Measurements from ENCODE around the gene CIDEB.
"Not testable (repeated sequence)": the region's sequence is repeated elsewhere in the genome, so short reads cannot be mapped to it uniquely, and the experiment has no call there.

Gene CIDEB

GRCh38 chr14:24332268-24332993 lies 24.7 kb upstream of the CIDEB start:
- DNase-seq (ENCODE audit: low read depth) = peak; percentile 65

GRCh38 chr14:24331731-24332267 lies 24.0 kb upstream of the CIDEB start:
- DNase-seq (ENCODE audit: low read depth) = no peak

- DNase-seq (ENCODE audit: low read depth) = no peak
These were observed 23.3 kb upstream of the CIDEB start for GRCh38 chr14:24330973-24331674.

GRCh38 chr14:24329736-24330135 lies 22.0 kb upstream of the CIDEB start:
- DNase-seq (ENCODE audit: low read depth) = peak; percentile 63

- no peak for DNase-seq (ENCODE audit: low read depth)
These were observed 21.4 kb upstream of the CIDEB start for GRCh38 chr14:24329073-24329663.

GRCh38 chr14:24327914-24328313 lies 20.1 kb upstream of the CIDEB start:
- DNase-seq (ENCODE audit: low read depth) = not testable (repeated sequence)

GRCh38 chr14:24327303-24327702 lies 19.5 kb upstream of the CIDEB start:
- no peak for DNase-seq (ENCODE audit: low read depth)

GRCh38 chr14:24325963-24326362 lies 18.2 kb upstream of the CIDEB start:
- DNase-seq (ENCODE audit: low read depth) = no peak

GRCh38 chr14:24325041-24325530 lies 17.3 kb upstream of the CIDEB start:
- no peak for DNase-seq (ENCODE audit: low read depth)

- DNase-seq (ENCODE audit: low read depth) = no peak
These were observed 16.2 kb upstream of the CIDEB start for GRCh38 chr14:24324024-24324423.

GRCh38 chr14:24323341-24323740 lies 15.6 kb upstream of the CIDEB start:
- no peak for DNase-seq (ENCODE audit: low read depth)

GRCh38 chr14:24322672-24323071 lies 14.9 kb upstream of the CIDEB start:
- no peak for DNase-seq (ENCODE audit: low read depth)

GRCh38 chr14:24321212-24321975 lies 13.6 kb upstream of the CIDEB start:
- no peak for DNase-seq (ENCODE audit: low read depth)

- DNase-seq (ENCODE audit: low read depth) = no peak
These were observed 9.6 kb upstream of the CIDEB start for GRCh38 chr14:24317141-24317928.

GRCh38 chr14:24316597-24316950 lies 8.8 kb upstream of the CIDEB start:
- DNase-seq (ENCODE audit: low read depth) = no peak

GRCh38 chr14:24315807-24316596 lies 8.2 kb upstream of the CIDEB start:
- no peak for DNase-seq (ENCODE audit: low read depth)

GRCh38 chr14:24315243-24315806 lies 7.5 kb upstream of the CIDEB start:
- no peak for DNase-seq (ENCODE audit: low read depth)

GRCh38 chr14:24314377-24315193 lies 6.8 kb upstream of the CIDEB start:
- no peak for DNase-seq (ENCODE audit: low read depth)

GRCh38 chr14:24313913-24314312 lies 6.1 kb upstream of the CIDEB start:
- DNase-seq (ENCODE audit: low read depth) = no peak

Data from stimulated activated CD8-positive, alpha-beta memory T cell treated with anti-CD3 and anti-CD28 coated beads, Interleukin-4, amount 100 ng/mL, for 24 hours (primary cell).